Measurements from ENCODE around the gene ZNF444. TPM values are rescaled to one million over a fixed set of nuclear protein-coding genes. Genes with fewer than 3 reads are reported as not detected.

The ZNF444 gene
- total and polyA plus RNA-seq, 9 donors = 7.3 to 48.2 (median 35.2) TPM

GRCh38 chr19:56153507-56153906 lies 12.4 kb downstream of the ZNF444 start:
- Histone ChIP-seq H3K36me3 (no peaks in the 10 kb centered on the region), H3K4me3 (no peak overlapping the region), H3K9me3 (no peaks in the 10 kb centered on the region), H3K4me1 (ENCODE audit: insufficient read depth) (peaks cover 1% of the 10 kb centered on the region), H3K27ac (no peak overlapping the region), H3K27me3 (no peaks in the 10 kb centered on the region)
- TF ChIP-seq CTCF (IDR thresholded peaks at IDR 0.05) (no peak), POLR2A (IDR thresholded peaks at IDR 0.05) (no peak), EP300 (IDR thresholded peaks at IDR 0.05) (no peak)
- 67 to 70% (median 68%) methylated on average over 6 of the region's 6 CpGs for WGBS, 3 donors
- no peak for DNase-seq
- intact Hi-C loops (cut with DNase I) = no loop called here

- WGBS, 3 donors = 54 to 60% (median 56%) methylated on average over 17 of the region's 17 CpGs
- Histone ChIP-seq H3K27ac (no peak overlapping the region), H3K4me1 (ENCODE audit: insufficient read depth) (no peaks in the 10 kb centered on the region), H3K9me3 (no peaks in the 10 kb centered on the region), H3K4me3 (no peak overlapping the region), H3K36me3 (no peaks in the 10 kb centered on the region), H3K27me3 (no peaks in the 10 kb centered on the region)
- intact Hi-C loops (cut with DNase I) = loop anchor here in 2 of 4 donors (5.0 kb wide), 2 partner anchors 43 to 48 kb away; no protein-coding TSS in a partner anchor
- no peak for DNase-seq
- TF ChIP-seq EP300 (IDR thresholded peaks at IDR 0.05) (no peak), CTCF (IDR thresholded peaks at IDR 0.05) (no peak), POLR2A (IDR thresholded peaks at IDR 0.05) (no peak)
Measured at GRCh38 chr19:56155124-56155687, 14.1 kb downstream of the ZNF444 start.

GRCh38 chr19:56156768-56157167 lies 15.7 kb downstream of the ZNF444 start:
- Histone ChIP-seq H3K9me3 (no peaks in the 10 kb centered on the region), H3K27ac (no peak overlapping the region), H3K4me1 (ENCODE audit: insufficient read depth) (no peaks in the 10 kb centered on the region), H3K36me3 (no peaks in the 10 kb centered on the region), H3K27me3 (no peaks in the 10 kb centered on the region), H3K4me3 (no peak overlapping the region)
- no peak for DNase-seq
- 78 to 83% (median 82%) methylated on average over 11 of the region's 11 CpGs for WGBS, 3 donors
- TF ChIP-seq POLR2A (IDR thresholded peaks at IDR 0.05) (no peak), CTCF (IDR thresholded peaks at IDR 0.05) (no peak), EP300 (IDR thresholded peaks at IDR 0.05) (no peak)
- intact Hi-C loops (cut with DNase I) = loop anchor here in 2 of 4 donors (5.0 kb wide), 2 partner anchors 44 to 49 kb away; no protein-coding TSS in a partner anchor

- Histone ChIP-seq H3K4me3 (no peak overlapping the region), H3K36me3 (no peaks in the 10 kb centered on the region), H3K27me3 (no peaks in the 10 kb centered on the region), H3K27ac (no peak overlapping the region), H3K9me3 (no peaks in the 10 kb centered on the region), H3K4me1 (ENCODE audit: insufficient read depth) (no peaks in the 10 kb centered on the region)
- no peak for TF ChIP-seq EP300 (IDR thresholded peaks at IDR 0.05)
- no peak for TF ChIP-seq POLR2A (IDR thresholded peaks at IDR 0.05)
- no peak for TF ChIP-seq CTCF (IDR thresholded peaks at IDR 0.05)
- 91 to 94% (median 93%) methylated on average over 15 to 16 of the region's 16 CpGs for WGBS, 3 donors
- intact Hi-C loops (cut with DNase I) = loop anchor here in 2 of 4 donors (5.0 kb wide), 2 partner anchors 46 to 51 kb away; no protein-coding TSS in a partner anchor
- DNase-seq = no peak
Measured at GRCh38 chr19:56158170-56158757, 17.2 kb downstream of the ZNF444 start.
